Activated CD4-positive, alpha-beta T cell treated with anti-CD3 and anti-CD28 coated beads, Interleukin-2, Interleukin-4, amounts not matched to agents 100 ng/mL and 50 ng/mL, durations not matched to agents 16 hours and 8 hours (primary cell): ENCODE results near the gene CSPG4.
"Not testable (repeated sequence)": the region's sequence is repeated elsewhere in the genome, so short reads cannot be mapped to it uniquely, and the experiment has no call there.

Source experiments
- DNase-seq: peaks from one replicate; pipeline ENCODE4 v3.0.0-alpha.2; 2020; ENCODE audit warnings: low spot score

CSPG4 gene

GRCh38 chr15:75712668-75713337 is at the start of gene CSPG4:
CSPG4 (minus strand) TSS chr15:75712848; CDS start chr15:75712755, 93 bp downstream.
- no peak for DNase-seq

GRCh38 chr15:75762357-75762718 is 49.7 kb upstream of the CSPG4 start:
- not testable (repeated sequence) for DNase-seq

- no peak for DNase-seq
Observed at GRCh38 chr15:75761446-75762356, 49.1 kb upstream of the CSPG4 start.

- DNase-seq: no peak
Observed at GRCh38 chr15:75760704-75761435, 48.2 kb upstream of the CSPG4 start.

GRCh38 chr15:75760131-75760520 is 47.5 kb upstream of the CSPG4 start:
- DNase-seq: not testable (repeated sequence)

GRCh38 chr15:75759416-75760130 is 46.9 kb upstream of the CSPG4 start:
- no peak for DNase-seq

- DNase-seq: peak; percentile 82
Observed at GRCh38 chr15:75758071-75758872, 45.6 kb upstream of the CSPG4 start.

GRCh38 chr15:75754871-75755270 is 42.2 kb upstream of the CSPG4 start:
- not testable (repeated sequence) for DNase-seq

- no peak for DNase-seq
Observed at GRCh38 chr15:75753145-75753544, 40.5 kb upstream of the CSPG4 start.

- DNase-seq: no peak
Observed at GRCh38 chr15:75751891-75752290, 39.2 kb upstream of the CSPG4 start.

GRCh38 chr15:75751116-75751875 is 38.6 kb upstream of the CSPG4 start:
- no peak for DNase-seq

- DNase-seq: no peak
Observed at GRCh38 chr15:75750261-75751050, 37.8 kb upstream of the CSPG4 start.

- no peak for DNase-seq
Observed at GRCh38 chr15:75749820-75750219, 37.2 kb upstream of the CSPG4 start.

- DNase-seq: peak; percentile 67
Observed at GRCh38 chr15:75748882-75749281, 36.2 kb upstream of the CSPG4 start.

GRCh38 chr15:75747121-75747520 is 34.5 kb upstream of the CSPG4 start:
- not testable (repeated sequence) for DNase-seq

- DNase-seq: no peak
Observed at GRCh38 chr15:75745305-75745704, 32.7 kb upstream of the CSPG4 start.

- DNase-seq: not testable (repeated sequence)
Observed at GRCh38 chr15:75742346-75742745, 29.7 kb upstream of the CSPG4 start.

- DNase-seq: no peak
Observed at GRCh38 chr15:75739791-75740190, 27.1 kb upstream of the CSPG4 start.

- DNase-seq: peak; percentile 89
Observed at GRCh38 chr15:75738647-75739325, 26.1 kb upstream of the CSPG4 start.
